ENCODE data around the gene MYOM1.

Gene MYOM1

GRCh38 chr18:3140986-3141639, 78.7 kb downstream of the MYOM1 start:
- H3K9me3 ChIP-seq (ENCODE audit: control insufficient read depth, insufficient read depth, low read depth, low read length), result peaks cover 3% of the 10 kb centered on the region; the same call in 1 of the 2 replicates
- H3K4me3 ChIP-seq (ENCODE audit: low read depth, low read length), result no peak overlapping the region
- no peak overlapping the region for H3K9ac ChIP-seq (ENCODE audit: low read length)
- no peaks in the 10 kb centered on the region for H3K27me3 ChIP-seq (ENCODE audit: control insufficient read depth, insufficient read depth, low read length)
- H3K36me3 ChIP-seq (ENCODE audit: control insufficient read depth, insufficient read depth, low read length), result no peaks in the 10 kb centered on the region
- H3K27ac ChIP-seq (ENCODE audit: low read depth, low read length), result no peak overlapping the region
- no peaks in the 10 kb centered on the region for H3K4me1 ChIP-seq (ENCODE audit: control insufficient read depth, insufficient read depth, low read length)

- H3K4me1 ChIP-seq (ENCODE audit: control insufficient read depth, insufficient read depth, low read length), result no peaks in the 10 kb centered on the region
- no peak overlapping the region for H3K4me3 ChIP-seq (ENCODE audit: low read depth, low read length)
- no peak overlapping the region for H3K27ac ChIP-seq (ENCODE audit: low read depth, low read length)
- H3K9me3 ChIP-seq (ENCODE audit: control insufficient read depth, insufficient read depth, low read depth, low read length), result peaks cover 3% of the 10 kb centered on the region; the same call in 1 of the 2 replicates
- H3K36me3 ChIP-seq (ENCODE audit: control insufficient read depth, insufficient read depth, low read length), result no peaks in the 10 kb centered on the region
- no peak overlapping the region for H3K9ac ChIP-seq (ENCODE audit: low read length)
- no peaks in the 10 kb centered on the region for H3K27me3 ChIP-seq (ENCODE audit: control insufficient read depth, insufficient read depth, low read length)
Measured at GRCh38 chr18:3140342-3140741, 79.4 kb downstream of the MYOM1 start.

GRCh38 chr18:3139406-3139805, 80.4 kb downstream of the MYOM1 start:
- peaks cover 3% of the 10 kb centered on the region; the same call in 1 of the 2 replicates for H3K9me3 ChIP-seq (ENCODE audit: control insufficient read depth, insufficient read depth, low read depth, low read length)
- H3K27me3 ChIP-seq (ENCODE audit: control insufficient read depth, insufficient read depth, low read length), result no peaks in the 10 kb centered on the region
- H3K4me3 ChIP-seq (ENCODE audit: low read depth, low read length), result no peak overlapping the region
- H3K9ac ChIP-seq (ENCODE audit: low read length), result no peak overlapping the region
- H3K36me3 ChIP-seq (ENCODE audit: control insufficient read depth, insufficient read depth, low read length), result no peaks in the 10 kb centered on the region
- no peaks in the 10 kb centered on the region for H3K4me1 ChIP-seq (ENCODE audit: control insufficient read depth, insufficient read depth, low read length)
- H3K27ac ChIP-seq (ENCODE audit: low read depth, low read length), result no peak overlapping the region

- H3K9ac ChIP-seq (ENCODE audit: low read length), result no peak overlapping the region
- H3K9me3 ChIP-seq (ENCODE audit: control insufficient read depth, insufficient read depth, low read depth, low read length), result peaks cover 3% of the 10 kb centered on the region; the same call in 1 of the 2 replicates
- no peaks in the 10 kb centered on the region for H3K27me3 ChIP-seq (ENCODE audit: control insufficient read depth, insufficient read depth, low read length)
- no peaks in the 10 kb centered on the region for H3K36me3 ChIP-seq (ENCODE audit: control insufficient read depth, insufficient read depth, low read length)
- H3K4me1 ChIP-seq (ENCODE audit: control insufficient read depth, insufficient read depth, low read length), result no peaks in the 10 kb centered on the region
- H3K4me3 ChIP-seq (ENCODE audit: low read depth, low read length), result no peak overlapping the region
- H3K27ac ChIP-seq (ENCODE audit: low read depth, low read length), result no peak overlapping the region
Measured at GRCh38 chr18:3138274-3138975, 81.3 kb downstream of the MYOM1 start.

- H3K27me3 ChIP-seq (ENCODE audit: control insufficient read depth, insufficient read depth, low read length), result no peaks in the 10 kb centered on the region
- no peaks in the 10 kb centered on the region for H3K4me1 ChIP-seq (ENCODE audit: control insufficient read depth, insufficient read depth, low read length)
- no peaks in the 10 kb centered on the region for H3K36me3 ChIP-seq (ENCODE audit: control insufficient read depth, insufficient read depth, low read length)
- no peak overlapping the region for H3K4me3 ChIP-seq (ENCODE audit: low read depth, low read length)
- no peak overlapping the region for H3K27ac ChIP-seq (ENCODE audit: low read depth, low read length)
- no peaks in the 10 kb centered on the region for H3K9me3 ChIP-seq (ENCODE audit: control insufficient read depth, insufficient read depth, low read depth, low read length)
- H3K9ac ChIP-seq (ENCODE audit: low read length), result no peak overlapping the region
Measured at GRCh38 chr18:3135536-3135935, 84.2 kb downstream of the MYOM1 start.

GRCh38 chr18:3132700-3133099, 87.1 kb downstream of the MYOM1 start:
- H3K9ac ChIP-seq (ENCODE audit: low read length), result no peak overlapping the region
- H3K4me1 ChIP-seq (ENCODE audit: control insufficient read depth, insufficient read depth, low read length), result peaks cover 4% of the 10 kb centered on the region
- no peaks in the 10 kb centered on the region for H3K36me3 ChIP-seq (ENCODE audit: control insufficient read depth, insufficient read depth, low read length)
- no peaks in the 10 kb centered on the region for H3K27me3 ChIP-seq (ENCODE audit: control insufficient read depth, insufficient read depth, low read length)
- no peak overlapping the region for H3K4me3 ChIP-seq (ENCODE audit: low read depth, low read length)
- H3K27ac ChIP-seq (ENCODE audit: low read depth, low read length), result no peak overlapping the region
- no peaks in the 10 kb centered on the region for H3K9me3 ChIP-seq (ENCODE audit: control insufficient read depth, insufficient read depth, low read depth, low read length)

- no peak overlapping the region for H3K4me3 ChIP-seq (ENCODE audit: low read depth, low read length)
- no peaks in the 10 kb centered on the region for H3K36me3 ChIP-seq (ENCODE audit: control insufficient read depth, insufficient read depth, low read length)
- H3K9ac ChIP-seq (ENCODE audit: low read length), result no peak overlapping the region
- no peaks in the 10 kb centered on the region for H3K9me3 ChIP-seq (ENCODE audit: control insufficient read depth, insufficient read depth, low read depth, low read length)
- no peaks in the 10 kb centered on the region for H3K27me3 ChIP-seq (ENCODE audit: control insufficient read depth, insufficient read depth, low read length)
- peaks cover 4% of the 10 kb centered on the region for H3K4me1 ChIP-seq (ENCODE audit: control insufficient read depth, insufficient read depth, low read length)
- H3K27ac ChIP-seq (ENCODE audit: low read depth, low read length), result no peak overlapping the region
Measured at GRCh38 chr18:3130344-3130743, 89.4 kb downstream of the MYOM1 start.

- H3K4me1 ChIP-seq (ENCODE audit: control insufficient read depth, insufficient read depth, low read length), result peaks cover 4% of the 10 kb centered on the region
- H3K27ac ChIP-seq (ENCODE audit: low read depth, low read length), result no peak overlapping the region
- H3K9ac ChIP-seq (ENCODE audit: low read length), result no peak overlapping the region
- H3K36me3 ChIP-seq (ENCODE audit: control insufficient read depth, insufficient read depth, low read length), result no peaks in the 10 kb centered on the region
- no peaks in the 10 kb centered on the region for H3K27me3 ChIP-seq (ENCODE audit: control insufficient read depth, insufficient read depth, low read length)
- H3K9me3 ChIP-seq (ENCODE audit: control insufficient read depth, insufficient read depth, low read depth, low read length), result no peaks in the 10 kb centered on the region
- H3K4me3 ChIP-seq (ENCODE audit: low read depth, low read length), result no peak overlapping the region
Measured at GRCh38 chr18:3129053-3129864, 90.5 kb downstream of the MYOM1 start.

- no peaks in the 10 kb centered on the region for H3K9me3 ChIP-seq (ENCODE audit: control insufficient read depth, insufficient read depth, low read depth, low read length)
- H3K4me3 ChIP-seq (ENCODE audit: low read depth, low read length), result no peak overlapping the region
- no peaks in the 10 kb centered on the region for H3K36me3 ChIP-seq (ENCODE audit: control insufficient read depth, insufficient read depth, low read length)
- H3K27me3 ChIP-seq (ENCODE audit: control insufficient read depth, insufficient read depth, low read length), result no peaks in the 10 kb centered on the region
- no peak overlapping the region for H3K9ac ChIP-seq (ENCODE audit: low read length)
- no peak overlapping the region for H3K27ac ChIP-seq (ENCODE audit: low read depth, low read length)
- H3K4me1 ChIP-seq (ENCODE audit: control insufficient read depth, insufficient read depth, low read length), result peaks cover 4% of the 10 kb centered on the region
Measured at GRCh38 chr18:3126457-3127097, 93.2 kb downstream of the MYOM1 start.

- H3K27me3 ChIP-seq (ENCODE audit: control insufficient read depth, insufficient read depth, low read length), result no peaks in the 10 kb centered on the region
- no peak overlapping the region for H3K9ac ChIP-seq (ENCODE audit: low read length)
Measured at GRCh38 chr18:3124822-3125221, 94.9 kb downstream of the MYOM1 start.

More at GRCh38 chr18:3124822-3125221, 94.9 kb downstream of the MYOM1 start:
- Histone ChIP-seq H3K27ac (ENCODE audit: low read depth, low read length) (no peak overlapping the region), H3K9me3 (ENCODE audit: control insufficient read depth, insufficient read depth, low read depth, low read length) (no peaks in the 10 kb centered on the region), H3K4me3 (ENCODE audit: low read depth, low read length) (no peak overlapping the region), H3K36me3 (ENCODE audit: control insufficient read depth, insufficient read depth, low read length) (no peaks in the 10 kb centered on the region), H3K4me1 (ENCODE audit: control insufficient read depth, insufficient read depth, low read length) (peaks cover 4% of the 10 kb centered on the region)
